Measurements from ENCODE around the gene CXCR4.

GRCh38 chr2:136136931-136137330, 19.0 kb upstream of the CXCR4 start:
- TF ChIP-seq POLR2AphosphoS5 (IDR thresholded peaks at IDR 0.05; ENCODE audit: borderline replicate concordance, low read depth, low read length) (no peak), EZH2 (IDR thresholded peaks at IDR 0.05) (no peak), FOXP2 (optimal IDR thresholded peaks at IDR 0.05; ENCODE audit: control extremely low read depth, extremely low read length, insufficient read depth) (no peak)

All from SK-N-MC (cell line).